ENCODE measurements around the gene EID2. TPM values are rescaled to one million over a fixed set of nuclear protein-coding genes. Genes with fewer than 3 reads are reported as not detected.

Gene EID2
- total RNA-seq, 1 experiment from 2014 or later, result 25.2 TPM

DNA sequence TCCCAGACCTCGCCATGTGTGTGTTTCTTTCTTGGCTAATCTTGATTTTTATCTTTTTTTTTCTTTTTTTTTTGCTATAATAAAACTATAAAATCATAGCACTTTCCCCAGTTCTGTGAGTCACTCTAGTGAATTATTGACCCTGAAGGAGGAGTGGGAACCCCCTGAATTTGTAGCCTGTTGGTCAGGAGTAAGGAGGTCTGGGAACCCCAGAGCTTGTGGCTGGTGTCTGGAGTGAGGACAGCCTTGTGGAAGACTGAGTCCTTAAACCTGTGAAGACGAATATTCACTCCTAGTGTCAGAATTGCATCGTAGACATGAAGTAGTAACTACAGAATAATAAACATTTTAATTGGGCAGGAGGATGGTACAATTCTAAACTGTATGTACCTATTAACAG, 14.8 kb downstream of the EID2 start:
- no peak overlapping the region for H3K27ac ChIP-seq (ENCODE audit: low read depth, low read length, poor library complexity, severe bottlenecking)
- intact Hi-C loops (cut with micrococcal nuclease; ENCODE audit: unreplicated experiment), result no loop called here
- no peak for TF ChIP-seq EZH2 (IDR thresholded peaks at IDR 0.05; ENCODE audit: borderline replicate concordance, low read depth, low read length, poor library complexity, severe bottlenecking)
- TF ChIP-seq, protein P1, sequence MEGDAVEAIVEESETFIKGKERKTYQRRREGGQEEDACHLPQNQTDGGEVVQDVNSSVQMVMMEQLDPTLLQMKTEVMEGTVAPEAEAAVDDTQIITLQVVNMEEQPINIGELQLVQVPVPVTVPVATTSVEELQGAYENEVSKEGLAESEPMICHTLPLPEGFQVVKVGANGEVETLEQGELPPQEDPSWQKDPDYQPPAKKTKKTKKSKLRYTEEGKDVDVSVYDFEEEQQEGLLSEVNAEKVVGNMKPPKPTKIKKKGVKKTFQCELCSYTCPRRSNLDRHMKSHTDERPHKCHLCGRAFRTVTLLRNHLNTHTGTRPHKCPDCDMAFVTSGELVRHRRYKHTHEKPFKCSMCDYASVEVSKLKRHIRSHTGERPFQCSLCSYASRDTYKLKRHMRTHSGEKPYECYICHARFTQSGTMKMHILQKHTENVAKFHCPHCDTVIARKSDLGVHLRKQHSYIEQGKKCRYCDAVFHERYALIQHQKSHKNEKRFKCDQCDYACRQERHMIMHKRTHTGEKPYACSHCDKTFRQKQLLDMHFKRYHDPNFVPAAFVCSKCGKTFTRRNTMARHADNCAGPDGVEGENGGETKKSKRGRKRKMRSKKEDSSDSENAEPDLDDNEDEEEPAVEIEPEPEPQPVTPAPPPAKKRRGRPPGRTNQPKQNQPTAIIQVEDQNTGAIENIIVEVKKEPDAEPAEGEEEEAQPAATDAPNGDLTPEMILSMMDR (conservative IDR thresholded peaks at IDR 0.05; ENCODE audit: low read depth, low read length), result no peak
- no peaks in the 10 kb centered on the region for H3K9me3 ChIP-seq (ENCODE audit: low read depth, low read length, poor library complexity, severe bottlenecking)
- no peaks in the 10 kb centered on the region for H3K36me3 ChIP-seq (ENCODE audit: insufficient read depth, low read length, poor library complexity, severe bottlenecking)
- H3K27me3 ChIP-seq (replicated peaks; ENCODE audit: insufficient read depth, low read depth, low read length, poor library complexity), result no peaks in the 10 kb centered on the region
- CTCF ChIA-PET, result interaction anchor here (0.7 kb wide), 1 partner anchor 163 kb away, joined by 12 read pairs; no protein-coding TSS in a partner anchor
- POLR2A ChIA-PET (ENCODE audit: low non-redundant PET), result no interaction called here
- H3K4me1 ChIP-seq (ENCODE audit: insufficient read depth, low read length, poor library complexity, severe bottlenecking), result no peaks in the 10 kb centered on the region
- no peak overlapping the region for H3K4me3 ChIP-seq (ENCODE audit: low read depth, low read length, poor library complexity, severe bottlenecking)
- DNase-seq (ENCODE audit: low spot score), result no peak
- BruUV-seq (replicated peaks), result no TSS peak

DNA sequence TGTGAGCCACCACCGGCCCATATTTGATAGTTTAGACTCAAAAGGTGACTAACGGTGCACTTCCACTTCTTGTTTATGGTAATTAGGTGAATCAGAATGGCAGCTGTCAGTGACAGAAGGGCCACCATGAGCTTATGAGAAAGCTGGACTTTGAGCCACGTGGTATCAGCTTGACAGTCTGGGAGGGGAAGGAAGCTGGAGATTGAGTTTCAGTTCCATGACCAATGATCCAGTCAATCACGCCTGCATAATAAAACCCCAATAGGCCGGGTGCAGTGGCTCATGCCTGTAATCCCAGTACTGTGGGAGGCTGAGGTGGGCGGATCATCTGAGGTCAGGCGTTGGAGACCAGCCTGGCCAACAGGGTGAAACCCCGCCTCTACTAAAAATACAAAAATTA, 15.5 kb downstream of the EID2 start:
- H3K9me3 ChIP-seq (ENCODE audit: low read depth, low read length, poor library complexity, severe bottlenecking), result no peaks in the 10 kb centered on the region
- H3K27me3 ChIP-seq (replicated peaks; ENCODE audit: insufficient read depth, low read depth, low read length, poor library complexity), result no peaks in the 10 kb centered on the region
- no peak for DNase-seq (ENCODE audit: low spot score)
- H3K4me1 ChIP-seq (ENCODE audit: insufficient read depth, low read length, poor library complexity, severe bottlenecking), result no peaks in the 10 kb centered on the region
- no peak overlapping the region for H3K27ac ChIP-seq (ENCODE audit: low read depth, low read length, poor library complexity, severe bottlenecking)
- BruUV-seq (replicated peaks), result no TSS peak
- intact Hi-C loops (cut with micrococcal nuclease; ENCODE audit: unreplicated experiment), result no loop called here
- no peak overlapping the region for H3K4me3 ChIP-seq (ENCODE audit: low read depth, low read length, poor library complexity, severe bottlenecking)
- TF ChIP-seq, protein P1 (conservative IDR thresholded peaks at IDR 0.05; ENCODE audit: low read depth, low read length), result no peak
- TF ChIP-seq EZH2 (IDR thresholded peaks at IDR 0.05; ENCODE audit: borderline replicate concordance, low read depth, low read length, poor library complexity, severe bottlenecking), result no peak
- POLR2A ChIA-PET (ENCODE audit: low non-redundant PET), result no interaction called here
- H3K36me3 ChIP-seq (ENCODE audit: insufficient read depth, low read length, poor library complexity, severe bottlenecking), result no peaks in the 10 kb centered on the region
- CTCF ChIA-PET, result interaction anchor here (0.7 kb wide), 1 partner anchor 162 kb away, joined by 12 read pairs; no protein-coding TSS in a partner anchor

DNA sequence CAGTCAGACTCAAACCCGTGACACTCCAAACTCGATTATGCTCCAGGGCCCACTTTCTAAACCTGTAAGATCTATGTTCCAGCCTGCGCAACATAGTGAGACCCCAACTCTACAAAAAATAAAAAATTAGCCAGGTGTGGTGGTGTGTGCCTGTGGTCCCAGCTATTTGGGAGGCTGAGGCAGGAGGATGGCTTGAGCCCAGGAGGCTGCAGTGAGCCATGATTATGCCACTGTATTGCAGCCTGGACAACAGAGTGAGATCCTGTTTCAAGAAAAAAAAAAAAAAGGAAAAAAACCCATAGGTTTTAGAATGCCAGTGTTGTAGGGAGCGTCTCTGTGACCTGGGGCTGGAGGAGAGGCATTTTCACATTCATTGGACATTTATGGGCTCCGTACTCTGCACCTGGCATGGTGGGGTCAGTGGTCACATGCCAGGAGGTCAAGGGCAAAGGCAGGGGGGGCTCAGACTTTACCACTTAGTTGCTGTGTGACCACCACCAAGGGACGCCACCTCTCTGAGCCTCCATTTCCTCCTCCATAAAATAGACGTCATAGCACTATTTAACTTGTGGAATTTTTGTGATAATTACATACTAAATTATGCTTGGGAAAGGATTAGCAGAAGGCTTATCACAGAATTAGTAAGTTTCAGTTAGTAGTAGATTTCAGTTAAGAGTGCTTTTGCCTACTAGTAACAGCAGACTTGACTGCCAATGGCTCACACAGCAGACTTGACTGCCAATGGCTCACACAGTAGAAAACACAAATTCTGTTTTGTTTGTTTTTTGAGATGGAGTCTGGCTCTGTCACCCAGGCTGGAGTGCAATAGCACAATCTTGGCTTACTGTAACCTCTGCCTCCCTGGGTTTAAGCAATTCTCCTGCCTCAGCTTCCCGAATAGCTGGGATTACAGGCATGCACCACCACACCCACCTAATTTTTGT, 19.1 kb downstream of the EID2 start:
- intact Hi-C loops (cut with micrococcal nuclease; ENCODE audit: unreplicated experiment), result no loop called here
- TF ChIP-seq, protein P1 (conservative IDR thresholded peaks at IDR 0.05; ENCODE audit: low read depth, low read length), result no peak
- no peak for TF ChIP-seq EZH2 (IDR thresholded peaks at IDR 0.05; ENCODE audit: borderline replicate concordance, low read depth, low read length, poor library complexity, severe bottlenecking)
- no peak for DNase-seq (ENCODE audit: low spot score)
- Histone ChIP-seq H3K9me3 (ENCODE audit: low read depth, low read length, poor library complexity, severe bottlenecking) (no peaks in the 10 kb centered on the region), H3K4me1 (ENCODE audit: insufficient read depth, low read length, poor library complexity, severe bottlenecking) (no peaks in the 10 kb centered on the region), H3K27me3 (replicated peaks; ENCODE audit: insufficient read depth, low read depth, low read length, poor library complexity) (peaks cover 7% of the 10 kb centered on the region), H3K27ac (ENCODE audit: low read depth, low read length, poor library complexity, severe bottlenecking) (no peak overlapping the region), H3K4me3 (ENCODE audit: low read depth, low read length, poor library complexity, severe bottlenecking) (no peak overlapping the region), H3K36me3 (ENCODE audit: insufficient read depth, low read length, poor library complexity, severe bottlenecking) (no peaks in the 10 kb centered on the region)
- ChIA-PET POLR2A (ENCODE audit: low non-redundant PET) (no interaction called here), CTCF (no interaction called here)
- BruUV-seq (replicated peaks), result no TSS peak

Data from A673 (cell line).